ENCODE measurements around the gene CALR3. TPM values are rescaled to one million over a fixed set of nuclear protein-coding genes. Genes with fewer than 3 reads are reported as not detected.
"Not testable (repeated sequence)": the region's sequence is repeated elsewhere in the genome, so short reads cannot be mapped to it uniquely, and the experiment has no call there.

Gene CALR3
- total RNA-seq, 4 donors from 2014 or later, result not detected

- WGBS, result 25% methylated on average over 7 of the region's 7 CpGs
- intact Hi-C loops (cut with DNase I), result no loop called here
- Histone ChIP-seq H3K9me3 (peaks cover 0 to 6% (median 2%) of the 10 kb centered on the region in 4 donors), H3K36me3 (no peaks in the 10 kb centered on the region), H3K27ac (replicated peaks in 1 of 4) (peak overlapping the region in 3 of 4 donors; percentile 88 to 93 (median 89)), H3K27me3 (no peaks in the 10 kb centered on the region), H3K4me3 (peak overlapping the region; percentile 81 to 99 (median 97)), H3K4me1 (peaks cover 51 to 61% (median 57%) of the 10 kb centered on the region in 4 donors)
- no peak for DNase-seq (ENCODE audit: extremely low spot score)
- TF ChIP-seq POLR2AphosphoS5 (IDR thresholded peaks at IDR 0.05) (no peak), POLR2A (IDR thresholded peaks at IDR 0.05; ENCODE audit: low read depth) (no peak), EP300 (IDR thresholded peaks at IDR 0.05) (no peak)
- TF ChIP-seq, protein P1, sequence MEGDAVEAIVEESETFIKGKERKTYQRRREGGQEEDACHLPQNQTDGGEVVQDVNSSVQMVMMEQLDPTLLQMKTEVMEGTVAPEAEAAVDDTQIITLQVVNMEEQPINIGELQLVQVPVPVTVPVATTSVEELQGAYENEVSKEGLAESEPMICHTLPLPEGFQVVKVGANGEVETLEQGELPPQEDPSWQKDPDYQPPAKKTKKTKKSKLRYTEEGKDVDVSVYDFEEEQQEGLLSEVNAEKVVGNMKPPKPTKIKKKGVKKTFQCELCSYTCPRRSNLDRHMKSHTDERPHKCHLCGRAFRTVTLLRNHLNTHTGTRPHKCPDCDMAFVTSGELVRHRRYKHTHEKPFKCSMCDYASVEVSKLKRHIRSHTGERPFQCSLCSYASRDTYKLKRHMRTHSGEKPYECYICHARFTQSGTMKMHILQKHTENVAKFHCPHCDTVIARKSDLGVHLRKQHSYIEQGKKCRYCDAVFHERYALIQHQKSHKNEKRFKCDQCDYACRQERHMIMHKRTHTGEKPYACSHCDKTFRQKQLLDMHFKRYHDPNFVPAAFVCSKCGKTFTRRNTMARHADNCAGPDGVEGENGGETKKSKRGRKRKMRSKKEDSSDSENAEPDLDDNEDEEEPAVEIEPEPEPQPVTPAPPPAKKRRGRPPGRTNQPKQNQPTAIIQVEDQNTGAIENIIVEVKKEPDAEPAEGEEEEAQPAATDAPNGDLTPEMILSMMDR (IDR thresholded peaks at IDR 0.05), result no peak
Observed at GRCh38 chr19:16470541-16470910, 25.4 kb downstream of the CALR3 start.

DNA sequence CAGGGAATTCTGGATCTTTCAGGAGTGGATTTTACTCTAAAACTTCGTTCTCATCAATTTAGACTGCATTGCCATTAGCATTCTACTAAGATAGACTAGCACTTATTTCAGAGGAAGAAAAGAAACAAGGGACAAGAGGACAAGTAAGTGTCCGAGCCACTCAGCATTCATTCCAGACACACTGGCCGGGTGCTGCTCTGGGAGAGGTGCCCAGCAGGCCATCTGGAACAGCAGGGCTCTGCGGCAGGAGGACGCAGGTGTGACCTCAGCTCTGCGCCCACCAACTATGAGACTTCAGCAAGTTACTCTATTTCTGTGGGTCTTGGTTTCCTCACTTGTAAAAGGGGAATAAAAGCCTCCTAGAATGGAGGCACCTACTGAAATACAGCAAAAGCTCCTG, 28.4 kb downstream of the CALR3 start:
- TF ChIP-seq POLR2AphosphoS5 (IDR thresholded peaks at IDR 0.05), result no peak
- no peak for TF ChIP-seq POLR2A (IDR thresholded peaks at IDR 0.05; ENCODE audit: low read depth)
- TF ChIP-seq, protein P1 (IDR thresholded peaks at IDR 0.05), result no peak
- TF ChIP-seq EP300 (IDR thresholded peaks at IDR 0.05), result no peak
- no peak for DNase-seq (ENCODE audit: extremely low spot score)
- Histone ChIP-seq H3K4me1 (peaks cover 70 to 82% (median 73%) of the 10 kb centered on the region in 4 donors), H3K27me3 (no peaks in the 10 kb centered on the region), H3K27ac (replicated peaks in 1 of 4) (no peak overlapping the region), H3K4me3 (no peak overlapping the region), H3K9me3 (no peaks in the 10 kb centered on the region), H3K36me3 (no peaks in the 10 kb centered on the region)
- intact Hi-C loops (cut with DNase I), result no loop called here
- 77% methylated on average over 6 of the region's 6 CpGs for WGBS

DNA sequence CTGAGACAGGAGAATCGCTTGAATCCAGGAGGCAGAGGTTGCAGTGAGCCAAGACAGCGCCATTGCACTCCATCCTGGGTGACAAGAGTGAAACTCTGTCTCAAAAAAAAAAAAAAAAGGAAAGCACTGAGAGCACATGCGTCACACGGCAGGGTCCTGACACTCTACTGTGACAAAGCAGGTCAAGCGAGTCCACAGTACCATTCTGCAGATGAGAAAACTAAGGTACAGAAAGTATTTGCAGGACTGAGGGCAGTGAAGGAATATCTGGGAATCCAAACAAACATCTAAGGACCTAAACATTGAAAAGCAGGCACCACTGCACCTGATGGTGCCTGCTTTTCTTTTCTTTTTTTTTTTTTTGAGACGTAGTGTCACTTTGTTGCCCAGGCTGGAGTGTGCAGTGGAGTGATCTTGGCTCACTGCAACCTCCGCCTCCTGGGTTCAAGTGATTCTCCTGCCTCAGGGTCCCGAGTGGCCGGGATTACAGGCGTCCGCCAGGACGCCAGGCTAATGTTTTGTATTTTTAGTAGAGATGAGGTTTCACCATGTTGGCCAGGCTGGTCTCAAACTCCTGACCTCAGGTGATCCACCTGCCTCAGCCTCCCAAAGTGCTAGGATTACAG, 29.1 kb downstream of the CALR3 start:
- H3K27me3 ChIP-seq; H3K9me3 ChIP-seq; intact Hi-C loops (cut with DNase I); DNase-seq (ENCODE audit: extremely low spot score); H3K36me3 ChIP-seq; H3K4me3 ChIP-seq: not testable (repeated sequence)
- Histone ChIP-seq H3K4me1 (peaks cover 71 to 83% (median 75%) of the 10 kb centered on the region in 4 donors), H3K27ac (replicated peaks in 1 of 4) (peak overlapping the region in 2 of 4 donors; percentile 5 to 19)
- 80% methylated on average over 12 of the region's 12 CpGs for WGBS

DNA sequence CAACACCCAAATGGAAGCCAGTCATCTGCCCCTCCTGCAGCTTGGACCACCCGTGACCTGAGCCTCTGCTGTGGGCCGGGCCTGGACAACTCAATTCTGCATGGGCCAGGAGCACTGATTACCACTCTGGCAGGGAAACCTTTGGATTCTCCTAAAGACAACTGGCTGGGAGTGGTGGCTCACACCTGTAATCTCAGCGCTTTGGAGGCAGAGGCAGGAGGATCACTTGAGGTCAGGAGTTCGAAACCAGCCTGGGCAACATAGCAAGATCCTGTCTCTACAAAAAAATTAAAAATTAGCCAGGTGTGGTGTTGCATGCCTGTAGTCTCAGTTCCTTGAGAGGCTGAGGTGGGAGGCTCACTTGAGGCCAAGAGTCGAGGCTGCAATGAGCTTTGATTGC, 30.7 kb downstream of the CALR3 start:
- Histone ChIP-seq H3K27me3 (no peaks in the 10 kb centered on the region), H3K4me1 (peaks cover 69 to 79% (median 75%) of the 10 kb centered on the region in 4 donors), H3K9me3 (no peaks in the 10 kb centered on the region), H3K36me3 (peaks cover 0 to 4% (median 0%) of the 10 kb centered on the region in 4 donors), H3K4me3 (no peak overlapping the region), H3K27ac (replicated peaks in 1 of 4) (no peak overlapping the region)
- WGBS, result 92% methylated on average over 5 of the region's 5 CpGs
- DNase-seq (ENCODE audit: extremely low spot score), result no peak
- intact Hi-C loops (cut with DNase I), result no loop called here
- TF ChIP-seq EP300 (IDR thresholded peaks at IDR 0.05), result no peak
- TF ChIP-seq, protein P1 (IDR thresholded peaks at IDR 0.05), result no peak
- no peak for TF ChIP-seq POLR2AphosphoS5 (IDR thresholded peaks at IDR 0.05)
- no peak for TF ChIP-seq POLR2A (IDR thresholded peaks at IDR 0.05; ENCODE audit: low read depth)

DNA sequence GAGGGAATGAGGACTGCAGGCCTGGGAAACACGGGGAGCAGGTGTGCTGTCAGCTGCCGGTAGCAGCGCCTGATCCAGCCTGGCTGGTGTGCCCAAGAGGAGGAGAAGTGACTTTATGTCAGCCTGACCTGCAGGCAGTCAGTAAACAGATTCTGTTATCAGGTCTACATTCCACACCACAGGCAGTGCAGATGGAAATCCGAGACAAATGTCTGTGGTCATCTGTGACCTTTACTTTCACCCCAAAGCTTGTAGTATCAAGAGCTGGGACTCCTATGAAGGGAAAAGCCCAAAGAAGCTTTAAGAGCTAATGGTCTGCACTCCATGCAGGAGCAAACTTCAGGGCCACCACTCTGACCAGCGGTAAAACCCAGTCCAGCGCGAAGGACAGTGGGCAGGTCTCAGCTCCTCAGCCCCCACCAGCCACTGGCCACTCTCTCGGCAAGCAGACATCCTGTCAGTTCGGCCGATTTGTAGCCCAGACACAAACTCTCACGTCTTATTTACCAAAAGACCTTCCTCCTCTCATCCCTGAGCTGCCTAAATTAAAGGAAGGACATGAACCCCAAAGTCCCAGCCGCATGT, 31.9 kb downstream of the CALR3 start:
- Histone ChIP-seq H3K4me1 (peaks cover 66 to 76% (median 70%) of the 10 kb centered on the region in 4 donors), H3K36me3 (peaks cover 0 to 4% (median 0%) of the 10 kb centered on the region in 4 donors), H3K9me3 (no peaks in the 10 kb centered on the region), H3K27me3 (no peaks in the 10 kb centered on the region), H3K27ac (replicated peaks in 1 of 4) (no peak overlapping the region), H3K4me3 (no peak overlapping the region)
- no peak for TF ChIP-seq POLR2AphosphoS5 (IDR thresholded peaks at IDR 0.05)
- TF ChIP-seq, protein P1 (IDR thresholded peaks at IDR 0.05), result no peak
- TF ChIP-seq EP300 (IDR thresholded peaks at IDR 0.05), result no peak
- no peak for TF ChIP-seq POLR2A (IDR thresholded peaks at IDR 0.05; ENCODE audit: low read depth)
- 74% methylated on average over 12 of the region's 12 CpGs for WGBS
- no peak for DNase-seq (ENCODE audit: extremely low spot score)
- intact Hi-C loops (cut with DNase I), result no loop called here
